Fibroblast of lung (primary cell): ENCODE data around the gene ZNF138. TPM values are rescaled to one million over a fixed set of nuclear protein-coding genes. Genes with fewer than 3 reads are reported as not detected.
"Not testable (repeated sequence)": the region's sequence is repeated elsewhere in the genome, so short reads cannot be mapped to it uniquely, and the experiment has no call there.

ENCODE experiments used
- DNase-seq, 2 donors: peaks; one replicate each; pipeline versions ENCODE4 v3.0.0 to v3.0.0-alpha.2; 2010; ENCODE audit warnings: low read depth in 2 of 2
- H2AFZ ChIP-seq: 2 replicates; pipeline ENCODE4 v1.5.1; 2012; ENCODE audit warnings: low read length, control low read depth, inconsistent platforms
- H3K27ac ChIP-seq: 2 replicates; pipeline ENCODE4 v1.5.1; 2011; ENCODE audit warnings: low read length, control low read depth; ENCODE audit not compliant: insufficient read depth
- H3K27me3 ChIP-seq: 2 replicates; pipeline ENCODE4 v1.5.1; 2011; ENCODE audit warnings: mild to moderate bottlenecking, low read length; ENCODE audit not compliant: control insufficient read depth, insufficient read depth
- H3K36me3 ChIP-seq: 2 replicates; pipeline ENCODE4 v1.5.1; 2011; ENCODE audit warnings: low read length; ENCODE audit not compliant: control insufficient read depth, insufficient read depth
- H3K4me1 ChIP-seq: 2 replicates; pipeline ENCODE4 v1.5.1; 2011; ENCODE audit warnings: low read length; ENCODE audit not compliant: control insufficient read depth, insufficient read depth; ENCODE audit errors: extremely low read depth
- H3K4me2 ChIP-seq: 2 replicates; pipeline ENCODE4 v1.5.1; 2011; ENCODE audit warnings: low read length, control low read depth; ENCODE audit not compliant: insufficient read depth; ENCODE audit errors: extremely low read depth
- H3K4me3 ChIP-seq, 4 experiments: fragments of 200-600 bp in 1 of 4; sonication (generic) in 1 of 4; replicated peaks in 1 of 4; 2 replicates each; pipeline ENCODE4 v1.5.1; 2011 to 2016; ENCODE audit warnings: low read length in 4 of 4, low read depth in 3 of 4, mild to moderate bottlenecking in 3 of 4, control low read depth in 2 of 4, inconsistent platforms in 1 of 4, mixed read lengths in 1 of 4; ENCODE audit not compliant: insufficient read depth in 1 of 4; ENCODE audit errors: control extremely low read depth in 1 of 4
- H3K79me2 ChIP-seq: 2 replicates; pipeline ENCODE4 v1.5.1; 2012; ENCODE audit warnings: mild to moderate bottlenecking, low read length, inconsistent platforms; ENCODE audit not compliant: control insufficient read depth, insufficient read depth
- H3K9ac ChIP-seq: 2 replicates; pipeline ENCODE4 v1.5.1; 2011; ENCODE audit warnings: mild to moderate bottlenecking, low read length, control low read depth; ENCODE audit not compliant: insufficient read depth
- H3K9me3 ChIP-seq: 2 replicates; pipeline ENCODE4 v1.5.1; 2012; ENCODE audit warnings: low read depth, low read length; ENCODE audit not compliant: control insufficient read depth, insufficient read depth
- H4K20me1 ChIP-seq: 2 replicates; pipeline ENCODE4 v1.5.1; 2011; ENCODE audit warnings: low read length; ENCODE audit not compliant: control insufficient read depth, insufficient read depth; ENCODE audit errors: extremely low read depth
- CTCF ChIP-seq, 2 donors: IDR thresholded peaks in 1 of 2; conservative IDR thresholded peaks in 1 of 2; 1 replicate in 1 of 2; 2 replicates in 1 of 2; pipeline ENCODE4 v1.5.1; 2011 to 2012; ENCODE audit warnings: low read length in 2 of 2, control low read depth in 1 of 2, inconsistent platforms in 1 of 2, low read depth in 1 of 2, mild to moderate bottlenecking in 1 of 2
- EZH2 ChIP-seq: IDR thresholded peaks from 2 replicates; pipeline ENCODE4 v1.5.1; 2012; ENCODE audit warnings: low read length, control low read depth, mild to moderate bottlenecking; ENCODE audit errors: missing control alignments
- polyA plus RNA-seq, 2 donors: library from polyadenylated mRNA; depleted of rRNA in 1 of 2; stranded (reverse) in 1 of 2; unstranded in 1 of 2; fragments of >200 nt; gene quantifications; 2 replicates each; pipeline ENCODE4 v1.2.1, GENCODE V29; 2011 to 2012; ENCODE audit warnings: missing spikeins in 1 of 2
- total RNA-seq: library from RNA; depleted of rRNA; stranded (reverse); fragments of >200 nt; gene quantifications from 2 replicates; pipeline ENCODE4 v1.2.1, GENCODE V29; 2014

ZNF138 gene
- total and polyA plus RNA-seq, 2 donors (not counting 1 experiment from before 2014, with no cell fraction given): 3.3 to 4.1 TPM

DNA sequence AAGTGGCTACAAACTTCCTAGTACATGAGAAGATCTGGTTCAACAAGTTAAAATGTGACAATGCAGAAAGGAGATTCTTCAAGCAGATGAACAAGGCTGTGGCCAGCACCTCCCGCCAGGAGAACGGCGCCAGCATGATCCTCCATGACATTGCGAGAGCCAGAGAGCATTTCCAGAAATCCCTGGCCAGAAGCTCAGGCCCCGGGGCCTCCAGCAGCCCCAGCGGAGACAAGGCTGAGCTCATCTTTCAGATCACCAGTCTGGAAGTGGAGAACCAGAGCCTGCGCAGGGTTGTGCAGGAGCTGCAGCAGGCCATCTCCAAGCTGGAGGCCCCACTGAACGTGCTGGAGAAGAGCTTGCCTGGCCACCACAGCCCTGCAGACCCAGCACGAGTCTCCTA, 68.8 kb downstream of the ZNF138 start:
- Histone ChIP-seq H3K9me3 (no peaks in the 10 kb centered on the region), H3K79me2 (no peaks in the 10 kb centered on the region), H3K4me3 (no peak overlapping the region), H3K27ac (no peak overlapping the region), H3K4me1 (no peaks in the 10 kb centered on the region), H4K20me1 (no peaks in the 10 kb centered on the region), H2AFZ (no peak overlapping the region), H3K9ac (no peak overlapping the region), H3K36me3 (no peaks in the 10 kb centered on the region), H3K27me3 (no peaks in the 10 kb centered on the region), H3K4me2 (no peak overlapping the region)
- no peak for TF ChIP-seq EZH2
- TF ChIP-seq CTCF (conservative IDR thresholded peaks at IDR 0.05 in 1 of 2, IDR thresholded peaks at IDR 0.05 in 1 of 2; ENCODE audit: low read depth in 1 of 2, low read length in 2 of 2): no peak
- DNase-seq: no peak

DNA sequence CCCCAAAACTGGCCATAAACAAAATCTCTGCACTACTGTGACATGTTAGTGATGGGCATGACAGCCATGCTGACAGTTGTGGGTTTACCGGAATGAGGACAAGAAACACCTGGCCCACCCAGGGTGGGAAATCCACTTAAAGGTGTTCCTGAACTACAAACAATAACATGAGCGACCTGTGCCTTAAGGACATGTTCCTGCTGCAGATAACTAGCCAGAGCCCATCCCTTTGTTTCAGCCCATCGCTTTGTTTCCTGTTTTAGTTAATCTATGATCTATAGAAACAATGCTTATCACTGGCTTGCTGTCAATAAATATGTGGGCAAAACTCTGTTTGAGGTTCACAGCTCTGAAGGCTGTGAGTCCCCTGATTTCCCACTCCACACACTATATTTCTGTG, 69.3 kb downstream of the ZNF138 start:
- H3K36me3 ChIP-seq, H3K4me3 ChIP-seq, H3K4me2 ChIP-seq, H3K9me3 ChIP-seq, H3K27ac ChIP-seq, H3K9ac ChIP-seq, DNase-seq, H3K27me3 ChIP-seq, H4K20me1 ChIP-seq, H3K79me2 ChIP-seq, H2AFZ ChIP-seq, H3K4me1 ChIP-seq: not testable (repeated sequence)

DNA sequence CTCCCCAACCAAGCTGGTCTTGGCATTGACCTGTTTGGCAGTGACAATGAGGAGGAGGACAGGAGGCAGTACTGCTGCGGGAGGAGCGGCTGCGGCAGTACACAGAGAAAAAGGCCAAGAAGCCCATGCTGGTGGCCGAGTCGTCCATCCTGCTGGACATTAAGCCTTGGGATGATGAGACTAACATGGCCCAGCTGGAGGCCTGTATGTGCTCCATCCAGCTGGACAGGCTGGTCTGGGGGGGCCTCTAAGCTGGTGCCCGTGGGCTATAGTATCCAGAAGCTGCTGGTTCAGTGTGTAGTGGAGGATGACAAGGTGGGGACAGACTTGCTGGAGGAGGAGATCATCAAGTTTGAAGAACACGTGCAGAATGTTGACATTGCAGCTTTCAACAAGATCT, 69.7 kb downstream of the ZNF138 start:
- Histone ChIP-seq H3K4me2 (no peak overlapping the region), H3K9ac (no peak overlapping the region), H3K79me2 (no peaks in the 10 kb centered on the region), H3K36me3 (no peaks in the 10 kb centered on the region), H3K4me1 (no peaks in the 10 kb centered on the region), H3K4me3 (no peak overlapping the region), H3K27ac (no peak overlapping the region), H2AFZ (no peak overlapping the region), H4K20me1 (no peaks in the 10 kb centered on the region), H3K9me3 (no peaks in the 10 kb centered on the region), H3K27me3 (no peaks in the 10 kb centered on the region)
- no peak for DNase-seq
- no peak for TF ChIP-seq CTCF (conservative IDR thresholded peaks at IDR 0.05 in 1 of 2, IDR thresholded peaks at IDR 0.05 in 1 of 2; ENCODE audit: low read depth in 1 of 2, low read length in 2 of 2)
- TF ChIP-seq EZH2: no peak
